ENCODE data around the gene SCARB1.

SCARB1 gene

GRCh38 chr12:124837958-124838803 is 25.5 kb downstream of the SCARB1 start:
- peaks cover 0 to 6% of the 10 kb centered on the region in 2 experiments for H3K4me1 ChIP-seq (ENCODE audit: control insufficient read depth in 1 of 2, insufficient read depth in 1 of 2, low read depth in 1 of 2, low read length in 1 of 2)
- H3K4me3 ChIP-seq (ENCODE audit: low read depth in 1 of 2, low read length in 1 of 2): no peak overlapping the region
- no peak for TF ChIP-seq CTCF (IDR thresholded peaks at IDR 0.05)
- H3K27ac ChIP-seq: no peak overlapping the region
- no peaks in the 10 kb centered on the region for H3K9me3 ChIP-seq
- no peaks in the 10 kb centered on the region for H3K36me3 ChIP-seq
- no peaks in the 10 kb centered on the region for H3K27me3 ChIP-seq

GRCh38 chr12:124837249-124837897 is 26.3 kb downstream of the SCARB1 start:
- Histone ChIP-seq H3K27ac (no peak overlapping the region), H3K36me3 (no peaks in the 10 kb centered on the region), H3K9me3 (no peaks in the 10 kb centered on the region), H3K27me3 (no peaks in the 10 kb centered on the region), H3K4me3 (ENCODE audit: low read depth in 1 of 2, low read length in 1 of 2) (no peak overlapping the region), H3K4me1 (ENCODE audit: control insufficient read depth in 1 of 2, insufficient read depth in 1 of 2, low read depth in 1 of 2, low read length in 1 of 2) (peaks cover 0 to 2% of the 10 kb centered on the region in 2 experiments)
- no peak for TF ChIP-seq CTCF (IDR thresholded peaks at IDR 0.05)

GRCh38 chr12:124836759-124837158 is 26.9 kb downstream of the SCARB1 start:
- peaks cover 0 to 2% of the 10 kb centered on the region in 2 experiments for H3K4me1 ChIP-seq (ENCODE audit: control insufficient read depth in 1 of 2, insufficient read depth in 1 of 2, low read depth in 1 of 2, low read length in 1 of 2)
- no peaks in the 10 kb centered on the region for H3K9me3 ChIP-seq
- no peak for TF ChIP-seq CTCF (IDR thresholded peaks at IDR 0.05)
- H3K36me3 ChIP-seq: no peaks in the 10 kb centered on the region
- no peak overlapping the region for H3K27ac ChIP-seq
- H3K4me3 ChIP-seq (ENCODE audit: low read depth in 1 of 2, low read length in 1 of 2): no peak overlapping the region
- no peaks in the 10 kb centered on the region for H3K27me3 ChIP-seq

- no peak overlapping the region for H3K4me3 ChIP-seq (ENCODE audit: low read depth in 1 of 2, low read length in 1 of 2)
- no peaks in the 10 kb centered on the region for H3K27me3 ChIP-seq
- no peak overlapping the region for H3K27ac ChIP-seq
- H3K36me3 ChIP-seq: no peaks in the 10 kb centered on the region
- H3K9me3 ChIP-seq: no peaks in the 10 kb centered on the region
- no peak for TF ChIP-seq CTCF (IDR thresholded peaks at IDR 0.05)
- peaks cover 0 to 2% of the 10 kb centered on the region in 2 experiments for H3K4me1 ChIP-seq (ENCODE audit: control insufficient read depth in 1 of 2, insufficient read depth in 1 of 2, low read depth in 1 of 2, low read length in 1 of 2)
Measured at GRCh38 chr12:124835656-124836410, 27.8 kb downstream of the SCARB1 start.

GRCh38 chr12:124834822-124835221 is 28.8 kb downstream of the SCARB1 start:
- no peaks in the 10 kb centered on the region for H3K36me3 ChIP-seq
- no peak for TF ChIP-seq CTCF (IDR thresholded peaks at IDR 0.05)
- H3K27me3 ChIP-seq: no peaks in the 10 kb centered on the region
- peaks cover 0 to 2% of the 10 kb centered on the region in 2 experiments for H3K4me1 ChIP-seq (ENCODE audit: control insufficient read depth in 1 of 2, insufficient read depth in 1 of 2, low read depth in 1 of 2, low read length in 1 of 2)
- no peak overlapping the region for H3K4me3 ChIP-seq (ENCODE audit: low read depth in 1 of 2, low read length in 1 of 2)
- no peak overlapping the region for H3K27ac ChIP-seq
- H3K9me3 ChIP-seq: no peaks in the 10 kb centered on the region
